GM21528 (cell line): ENCODE data around the gene NUMBL.
"Not testable (repeated sequence)": the region's sequence is repeated elsewhere in the genome, so short reads cannot be mapped to it uniquely, and the experiment has no call there.

Source experiments
- ATAC-seq: cut with Tn5 transposase; IDR thresholded peaks from one replicate; pipeline ENCODE4 v1.9.1; 2021; ENCODE audit warnings: mild to moderate bottlenecking, moderate library complexity; ENCODE audit not compliant: unreplicated experiment, low FRiP score

NUMBL gene

GRCh38 chr19:40639638-40639982 is 50.8 kb downstream of the NUMBL start:
- no peak for ATAC-seq

DNA sequence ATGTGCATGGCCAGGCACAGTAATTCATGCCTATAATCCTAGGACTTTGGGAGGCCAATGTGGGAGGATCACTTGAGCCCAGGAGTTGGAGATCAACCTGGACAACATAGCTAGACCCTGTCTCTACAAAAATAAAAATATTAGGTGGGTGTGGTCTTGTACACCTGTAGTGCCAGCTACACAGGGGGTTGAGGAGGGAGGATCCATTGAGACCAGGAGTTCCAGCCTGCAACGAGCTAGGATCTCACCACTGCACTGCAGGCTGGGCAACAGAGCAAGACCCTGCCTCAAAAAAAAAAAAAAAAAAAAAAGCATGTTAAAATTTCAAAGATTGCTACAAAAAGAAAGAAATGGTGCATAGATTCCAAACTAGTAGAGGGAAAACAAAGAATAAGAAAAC is 52.1 kb downstream of the NUMBL start:
- ATAC-seq = no peak

DNA sequence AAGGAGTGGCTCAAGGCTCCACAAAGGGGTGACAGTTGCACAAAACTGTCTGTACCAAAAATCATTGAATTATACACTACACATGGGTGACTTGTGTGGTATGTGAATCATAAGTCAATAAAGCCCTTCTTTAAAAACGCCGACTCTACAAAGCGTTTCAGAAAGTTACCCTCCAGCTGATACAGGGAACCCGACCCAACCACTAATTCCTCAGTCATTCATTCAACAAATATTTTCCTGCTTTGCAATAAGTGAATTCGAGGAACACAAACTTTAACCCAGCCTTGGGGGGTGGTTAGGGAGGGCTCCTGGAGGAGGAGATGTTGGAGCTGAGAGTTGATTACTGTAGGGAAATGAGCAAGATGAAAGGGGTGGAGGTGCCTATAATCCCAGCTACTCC is 57.2 kb downstream of the NUMBL start:
- ATAC-seq = no peak

DNA sequence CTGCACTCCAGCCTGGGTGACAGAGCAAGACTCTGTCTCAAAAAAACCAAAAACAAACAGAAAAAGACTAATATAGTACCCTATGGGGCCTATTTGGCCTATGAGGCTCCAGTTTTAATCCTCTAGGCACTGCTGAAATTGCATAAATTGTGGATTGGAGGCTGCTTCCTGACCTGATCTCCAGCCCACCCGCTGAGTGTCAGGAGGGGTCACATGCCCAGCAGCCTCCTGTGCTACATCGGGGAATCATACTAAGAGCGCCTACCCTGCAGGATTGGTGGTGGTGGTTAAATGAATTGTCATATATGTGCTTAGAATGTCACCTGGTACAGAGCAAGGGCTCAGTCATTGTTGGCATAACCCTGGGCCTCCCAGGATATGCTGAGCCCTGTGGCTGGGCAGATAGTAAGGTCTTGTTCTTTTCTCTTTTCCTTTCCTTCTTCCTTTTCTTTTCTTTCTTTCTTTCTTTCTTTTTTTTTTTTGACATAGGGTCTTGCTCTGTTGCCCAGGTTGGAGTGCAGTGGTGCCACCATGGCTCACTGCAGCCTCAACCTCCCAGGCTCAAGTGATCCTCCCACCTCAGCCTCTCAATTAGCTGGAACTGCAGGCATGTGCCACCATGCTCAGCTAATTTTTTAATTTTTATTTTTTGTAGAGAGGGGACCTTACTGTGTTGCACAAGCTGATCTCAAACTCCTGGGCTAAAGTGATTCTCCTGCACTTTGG is 58.0 kb downstream of the NUMBL start:
- no peak for ATAC-seq

DNA sequence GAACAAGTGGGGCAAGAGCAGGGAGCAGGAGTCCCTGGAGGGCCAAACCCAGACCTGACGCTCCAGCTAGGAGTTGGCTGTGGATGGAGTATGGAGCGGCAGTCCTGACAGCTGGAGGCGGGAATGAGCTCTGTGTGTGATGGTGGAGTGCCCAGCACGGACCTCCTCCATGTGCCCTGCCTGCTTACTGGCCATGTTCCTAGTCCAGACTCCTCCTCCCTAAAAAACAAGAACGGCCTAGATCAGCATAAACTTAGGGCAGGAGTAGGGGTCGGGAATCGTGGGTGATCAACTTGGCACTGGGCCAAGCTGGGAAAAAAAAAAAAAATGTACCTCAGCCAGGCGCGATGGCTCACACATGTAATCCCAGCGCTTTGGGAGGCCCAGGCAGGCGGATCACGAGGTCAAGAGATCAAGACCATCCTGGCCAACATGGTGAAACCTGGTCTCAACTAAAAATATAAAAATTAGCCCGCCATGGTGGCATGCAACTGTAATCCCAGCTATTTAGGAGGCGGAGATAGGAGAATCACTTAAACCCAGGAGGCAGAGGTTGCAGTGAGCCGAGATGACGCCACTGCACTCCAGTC is 59.8 kb downstream of the NUMBL start:
- ATAC-seq = no peak

DNA sequence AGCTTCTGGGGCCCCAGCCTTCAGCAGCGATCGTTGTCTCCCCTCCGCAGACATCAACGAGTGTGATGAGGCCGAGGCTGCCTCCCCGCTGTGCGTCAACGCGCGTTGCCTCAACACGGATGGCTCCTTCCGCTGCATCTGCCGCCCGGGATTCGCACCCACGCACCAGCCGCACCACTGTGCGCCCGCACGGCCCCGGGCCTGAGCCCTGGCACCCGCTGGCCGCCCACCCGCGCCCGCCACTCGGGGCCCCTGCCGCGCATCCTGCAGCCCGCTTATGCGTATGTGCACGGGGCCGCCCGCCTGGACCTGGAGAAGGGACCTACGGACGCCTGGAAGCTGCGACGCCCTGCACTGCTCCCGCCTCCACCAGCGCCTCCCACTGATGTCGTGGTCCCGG is 61.1 kb downstream of the NUMBL start:
- ATAC-seq = no peak

GRCh38 chr19:40627486-40628279 is 62.8 kb downstream of the NUMBL start:
- no peak for ATAC-seq

GRCh38 chr19:40626918-40627317 is 63.5 kb downstream of the NUMBL start:
- no peak for ATAC-seq

DNA sequence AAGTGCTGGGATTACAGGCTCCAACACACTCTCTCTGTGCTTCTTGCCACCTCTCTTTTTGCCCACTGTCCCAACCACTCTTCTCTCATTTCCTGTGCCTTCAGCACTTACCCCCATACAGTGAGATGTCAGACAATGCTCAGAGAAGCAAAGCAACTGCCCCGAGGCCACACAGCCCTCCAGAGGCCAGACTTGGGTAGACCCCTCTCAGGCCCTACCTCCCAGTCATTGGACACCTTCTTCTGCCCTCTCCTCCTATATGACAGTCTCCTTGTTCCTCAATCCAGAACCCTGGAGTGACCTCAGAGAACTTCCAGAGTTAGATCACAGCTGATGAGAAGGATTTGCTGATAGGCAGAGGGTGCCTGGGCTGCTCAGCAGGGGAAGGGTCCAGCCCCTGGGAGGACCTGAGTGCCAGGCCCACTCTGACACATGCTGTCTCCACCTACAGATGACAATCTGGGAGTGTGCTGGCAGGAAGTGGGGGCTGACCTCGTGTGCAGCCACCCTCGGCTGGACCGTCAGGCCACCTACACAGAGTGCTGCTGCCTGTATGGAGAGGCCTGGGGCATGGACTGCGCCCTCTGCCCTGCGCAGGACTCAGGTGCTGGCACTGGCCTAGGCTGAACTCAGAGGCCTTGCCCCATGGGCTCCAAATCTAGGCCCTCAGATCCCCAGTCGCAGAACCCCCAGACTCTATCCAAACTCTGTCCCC is 64.9 kb downstream of the NUMBL start:
- ATAC-seq = no peak

GRCh38 chr19:40624369-40625153 is 65.9 kb downstream of the NUMBL start:
- not testable (repeated sequence) for ATAC-seq

GRCh38 chr19:40623403-40624251 is 66.8 kb downstream of the NUMBL start:
- ATAC-seq = no peak

DNA sequence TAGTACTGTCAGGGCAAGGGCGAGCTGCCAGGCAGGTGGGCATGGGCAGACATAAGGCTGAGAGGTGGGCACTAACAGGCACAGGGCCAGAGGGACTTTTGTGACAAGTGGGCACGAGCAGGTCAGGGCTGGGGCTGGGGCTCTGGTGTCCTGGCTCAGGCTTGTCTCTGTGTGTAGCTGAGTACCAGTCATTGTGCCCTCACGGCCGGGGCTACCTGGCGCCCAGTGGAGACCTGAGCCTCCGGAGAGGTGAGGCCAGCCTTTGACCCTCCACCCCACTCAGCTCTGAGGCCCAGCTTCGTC is 67.7 kb downstream of the NUMBL start:
- ATAC-seq = no peak

DNA sequence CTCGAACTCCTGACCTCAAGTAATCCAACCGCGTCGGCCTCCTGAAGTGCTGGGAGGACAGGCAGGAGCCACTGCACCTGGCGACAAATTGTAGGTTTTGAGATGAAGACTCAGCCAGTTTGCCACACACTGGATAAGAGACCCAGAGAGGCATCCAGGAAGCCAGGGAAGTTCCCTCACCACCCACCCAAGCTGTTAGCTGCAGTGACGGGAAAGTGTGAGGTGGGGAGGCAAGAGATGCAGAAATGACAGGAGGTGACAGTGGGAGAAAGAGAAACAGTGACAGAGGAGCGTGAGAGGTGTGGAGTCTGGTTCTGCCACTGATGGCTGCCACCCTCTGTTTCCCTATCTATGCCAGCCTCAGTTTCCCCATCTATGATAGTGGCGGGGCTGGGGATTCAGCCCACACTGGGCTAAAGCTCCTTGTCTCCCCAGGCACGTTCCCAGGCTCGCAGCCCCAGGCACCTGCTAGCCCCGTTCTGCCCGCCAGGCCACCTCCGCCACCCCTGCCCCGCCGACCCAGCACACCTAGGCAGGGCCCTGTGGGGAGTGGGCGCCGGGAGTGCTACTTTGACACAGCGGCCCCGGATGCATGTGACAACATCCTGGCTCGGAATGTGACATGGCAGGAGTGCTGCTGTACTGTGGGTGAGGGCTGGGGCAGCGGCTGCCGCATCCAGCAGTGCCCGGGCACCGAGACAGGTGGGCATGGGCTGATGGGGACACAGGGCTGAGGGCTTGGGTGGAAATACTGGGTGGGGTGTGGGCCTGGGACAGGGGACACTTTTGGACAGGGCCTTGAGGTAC is 68.3 kb downstream of the NUMBL start:
- ATAC-seq = no peak

- no peak for ATAC-seq
Observed at GRCh38 chr19:40621283-40621682, 69.2 kb downstream of the NUMBL start.

- ATAC-seq = no peak
Observed at GRCh38 chr19:40620161-40620485, 70.3 kb downstream of the NUMBL start.

GRCh38 chr19:40619333-40620160 is 70.9 kb downstream of the NUMBL start:
- ATAC-seq = no peak

- no peak for ATAC-seq
Observed at GRCh38 chr19:40617961-40618360, 72.5 kb downstream of the NUMBL start.

DNA sequence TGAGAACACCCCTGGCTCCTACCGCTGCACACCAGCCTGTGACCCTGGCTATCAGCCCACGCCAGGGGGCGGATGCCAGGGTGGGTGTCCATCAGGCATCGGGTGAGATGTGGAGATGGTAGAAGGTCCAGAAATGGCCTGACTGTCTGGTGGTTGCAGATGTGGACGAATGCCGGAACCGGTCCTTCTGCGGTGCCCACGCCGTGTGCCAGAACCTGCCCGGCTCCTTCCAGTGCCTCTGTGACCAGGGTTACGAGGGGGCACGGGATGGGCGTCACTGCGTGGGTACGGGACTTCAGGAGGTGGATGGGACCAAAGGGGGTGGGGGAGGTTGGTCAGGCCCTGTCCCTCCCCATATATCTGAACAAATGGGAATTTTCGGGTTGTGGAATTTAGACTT is 73.5 kb downstream of the NUMBL start:
- no peak for ATAC-seq
